NCI-H2107 treated with DMSO at 0.1 percent for 48 hours (cell line): Measurements from ENCODE around the gene S100A13.

Source experiments
- DNase-seq: peaks from one replicate; lab custom pipeline; 2025; ENCODE audit not compliant: unreplicated experiment; lab: John Stamatoyannopoulos, UW

Gene S100A13

DNA sequence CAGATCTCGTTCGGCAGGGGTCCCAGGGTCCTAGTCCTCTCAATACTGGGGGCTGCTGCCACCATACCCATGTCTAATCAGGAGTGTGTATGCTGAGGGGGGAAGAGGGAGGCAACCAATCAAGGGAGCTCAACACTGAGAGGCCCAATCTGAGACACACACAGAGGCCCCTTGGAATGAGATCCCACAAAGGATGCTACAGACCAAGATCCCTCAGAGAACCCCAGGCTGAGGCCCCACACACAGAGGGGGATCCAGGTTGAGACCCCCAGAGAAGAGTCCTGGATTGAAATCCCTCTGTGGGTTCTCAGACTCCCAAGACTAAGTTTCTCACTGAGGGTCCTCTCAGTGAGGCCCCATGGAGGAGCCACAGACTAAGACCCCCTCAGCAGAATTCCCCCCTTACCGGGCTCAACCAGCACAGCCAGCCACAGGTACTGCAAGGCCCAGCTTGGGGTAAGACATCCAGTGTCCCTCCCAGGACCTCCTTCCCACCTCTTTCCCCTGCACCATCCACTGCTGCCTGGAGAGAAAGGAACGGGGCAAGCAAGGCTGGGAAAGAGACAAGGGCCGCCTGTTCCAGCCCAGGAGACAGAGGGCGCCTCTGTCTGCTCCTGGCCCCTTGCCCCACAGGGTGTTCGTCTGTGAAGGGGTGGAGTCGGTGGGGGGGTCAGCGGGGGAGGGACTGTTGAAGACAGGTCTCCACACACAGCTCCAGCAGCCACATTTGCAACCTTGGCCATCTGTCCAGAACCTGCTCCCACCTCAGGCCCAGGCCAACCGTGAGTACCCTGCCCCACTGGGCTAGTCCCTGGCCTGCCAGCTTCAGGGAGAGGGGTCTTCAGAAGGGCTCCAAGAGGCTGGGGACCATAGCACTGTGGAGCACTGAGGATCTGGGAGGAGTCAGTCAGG lies 666 bp upstream of the S100A13 start, which contains the start of gene S100A1:
TSS of gene S100A1 (plus strand) at position 720 of the 912 bp plus-strand sequence. CDS start 2,088 bp downstream, outside the sequence.
- DNase-seq = no peak

DNA sequence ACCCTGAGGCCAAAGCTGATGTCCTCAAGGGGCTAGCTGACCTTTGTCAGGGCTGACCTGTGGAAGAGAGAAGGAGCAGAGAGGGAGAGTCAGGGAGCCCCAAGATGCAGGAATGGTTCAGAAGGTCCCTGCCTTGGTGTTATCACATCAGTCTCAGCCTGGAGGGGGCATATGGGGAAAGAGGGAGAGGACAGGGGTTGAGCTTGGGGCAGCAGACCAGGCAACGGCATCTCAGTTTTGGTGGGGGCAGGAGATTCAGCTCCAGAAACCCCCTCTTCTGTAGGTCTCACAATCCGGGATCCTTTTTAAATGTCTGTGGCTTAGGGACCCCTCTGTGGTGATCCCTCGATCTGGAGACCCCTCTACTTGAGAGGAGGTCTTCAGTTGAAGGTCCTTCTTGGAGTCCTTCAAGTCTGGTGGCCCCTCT lies 815 bp downstream of the S100A13 start:
- DNase-seq = no peak

DNA sequence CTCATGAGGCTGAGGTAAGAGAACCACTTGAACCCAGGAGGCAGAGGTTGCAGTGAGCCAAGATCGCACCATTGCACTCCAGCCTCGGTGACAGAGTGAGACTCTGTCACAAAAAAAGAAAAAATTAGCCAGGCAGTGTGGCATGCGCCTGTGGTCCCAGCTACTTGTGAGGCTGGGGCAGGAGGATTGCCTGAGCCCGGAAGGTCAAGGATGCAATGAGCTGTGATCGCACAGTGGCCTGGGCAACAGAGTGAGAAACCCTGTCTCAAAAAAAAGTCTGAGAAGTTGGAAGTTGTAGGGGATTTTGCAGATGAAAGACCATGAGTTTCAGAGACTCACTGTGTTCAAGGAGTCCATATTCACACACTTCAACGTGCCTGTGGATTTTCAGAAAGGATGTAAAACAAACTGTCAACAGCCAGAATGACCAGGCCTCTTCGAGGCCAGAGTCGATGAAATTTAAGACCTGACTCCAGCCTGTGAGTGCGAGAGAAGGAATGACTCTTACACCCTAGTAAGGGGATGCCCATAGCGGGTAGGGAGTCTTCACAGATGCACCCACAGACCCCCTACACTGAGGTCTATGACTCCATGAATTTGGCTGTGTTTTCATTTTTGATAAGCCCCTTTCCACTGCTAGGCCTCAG lies 2.2 kb downstream of the S100A13 start:
- no peak for DNase-seq

DNA sequence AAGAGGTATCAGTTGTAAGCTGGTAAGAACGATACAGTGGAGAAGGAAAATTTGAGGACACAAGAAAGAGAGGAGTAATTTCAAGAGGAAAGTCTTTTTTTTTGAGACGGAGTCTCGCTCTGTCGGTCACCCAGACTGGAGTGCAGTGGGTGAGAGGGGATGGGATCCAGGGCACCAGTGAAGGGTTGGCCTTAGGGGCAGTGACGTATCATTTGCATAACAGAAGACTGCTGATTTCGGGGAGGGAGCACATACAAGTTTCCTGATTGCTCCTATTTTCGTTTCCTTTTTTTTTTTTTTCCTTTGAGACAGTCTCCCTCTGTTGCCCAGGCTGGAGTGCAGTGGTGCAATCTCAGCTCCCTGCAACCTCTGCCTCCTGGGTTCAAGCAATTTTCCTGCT lies 4.2 kb downstream of the S100A13 start:
- DNase-seq = no peak

DNA sequence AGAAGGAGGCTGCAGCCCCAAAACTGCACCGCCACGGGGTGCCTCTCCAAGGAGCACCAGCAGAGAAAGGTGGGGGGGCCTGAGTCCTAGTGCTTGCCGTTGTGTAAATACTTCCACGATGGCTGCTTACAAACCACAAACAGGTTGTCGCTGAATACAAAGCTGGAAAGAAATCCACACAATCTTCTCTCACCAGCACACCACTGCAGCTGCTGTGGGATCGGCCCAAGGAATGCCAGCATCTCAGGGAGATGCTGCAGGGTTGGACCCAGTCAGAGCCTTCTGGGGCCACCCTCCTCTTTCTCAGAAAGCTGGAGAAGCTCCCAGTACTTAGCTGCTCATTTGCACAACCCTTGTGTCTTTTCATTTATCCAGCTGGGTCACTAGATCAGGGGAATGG lies 8.1 kb downstream of the S100A13 start:
- DNase-seq = peak; percentile 30

DNA sequence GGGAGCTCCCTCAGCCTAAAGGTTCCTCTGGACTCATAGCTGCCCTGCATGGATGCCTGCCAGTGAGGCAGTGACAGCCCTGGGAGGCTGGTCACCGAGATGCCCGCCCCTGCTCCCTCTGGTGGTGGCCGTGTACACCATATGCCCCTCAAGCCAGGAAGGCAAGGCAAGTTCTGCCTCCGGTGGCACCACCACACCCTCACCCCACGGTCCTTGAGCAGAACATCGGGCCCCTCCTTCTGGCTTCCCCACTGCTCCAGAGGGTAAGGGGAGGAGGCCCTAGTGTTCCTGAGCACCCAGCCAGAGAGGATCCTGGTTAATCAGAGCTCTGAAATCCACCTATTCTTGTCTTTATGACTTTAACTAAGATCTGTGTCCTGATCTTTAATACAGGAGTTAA lies 9.6 kb downstream of the S100A13 start:
- no peak for DNase-seq

DNA sequence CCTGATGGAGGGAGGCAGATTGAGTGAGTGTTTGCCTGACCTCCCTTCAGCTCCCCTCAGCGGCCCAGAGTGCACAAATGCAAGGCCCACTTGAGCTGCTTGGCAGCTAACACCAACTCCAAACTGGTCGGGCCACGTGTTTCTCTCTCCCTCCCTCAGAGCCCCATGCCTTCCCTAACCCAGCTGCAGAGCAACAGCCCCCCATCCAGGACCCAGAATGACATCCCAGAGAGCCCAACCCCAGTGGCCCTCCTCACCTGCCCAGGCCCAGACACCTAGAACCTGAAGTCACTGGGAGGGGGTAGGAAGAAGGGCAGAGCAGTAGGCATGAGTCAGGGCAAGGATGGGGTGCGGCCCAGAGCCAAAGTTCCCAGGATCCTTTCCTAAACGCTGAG lies 10.4 kb downstream of the S100A13 start:
- no peak for DNase-seq

DNA sequence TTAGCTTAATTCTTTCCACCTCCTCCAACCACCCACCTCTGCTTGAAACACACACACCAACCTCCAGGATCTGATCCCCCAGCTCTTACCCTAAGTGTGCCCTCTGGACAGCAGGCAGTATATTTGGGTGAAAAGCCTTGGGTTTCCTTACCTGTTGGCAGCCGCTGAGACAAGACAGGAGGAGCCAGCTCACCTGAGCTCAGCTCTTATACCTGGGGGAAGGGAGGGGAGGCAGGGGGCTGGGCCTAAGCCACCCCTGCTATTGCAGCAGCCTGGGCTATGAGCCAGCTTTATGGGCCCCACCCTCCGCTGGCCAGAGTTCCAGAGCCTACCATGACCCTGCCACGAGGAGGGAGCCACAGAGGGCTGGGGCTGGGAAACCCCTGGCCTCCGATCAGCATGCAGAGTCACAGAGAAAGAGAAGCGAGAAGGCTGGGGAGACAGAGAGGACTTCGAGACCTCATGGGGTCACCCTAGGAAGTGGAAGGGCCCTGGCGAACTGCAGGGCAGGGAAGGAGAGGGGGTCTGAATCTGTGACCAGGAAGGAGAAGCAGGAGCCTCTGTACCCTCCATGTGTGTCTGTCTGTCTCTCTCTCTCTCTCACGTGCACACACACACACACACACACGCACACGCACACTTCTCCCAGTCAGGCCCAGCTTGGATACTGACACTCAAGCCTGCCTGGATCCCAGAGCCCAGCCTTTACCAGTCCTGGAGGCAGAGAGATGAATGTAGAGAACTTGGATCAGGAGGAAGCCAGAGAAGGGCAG lies 11.0 kb downstream of the S100A13 start, which contains the start of gene S100A14:
TSS of gene S100A14 (minus strand) at position 182 of the 773 bp plus-strand sequence. CDS start 467 bp downstream, outside the sequence.
- no peak for DNase-seq

DNA sequence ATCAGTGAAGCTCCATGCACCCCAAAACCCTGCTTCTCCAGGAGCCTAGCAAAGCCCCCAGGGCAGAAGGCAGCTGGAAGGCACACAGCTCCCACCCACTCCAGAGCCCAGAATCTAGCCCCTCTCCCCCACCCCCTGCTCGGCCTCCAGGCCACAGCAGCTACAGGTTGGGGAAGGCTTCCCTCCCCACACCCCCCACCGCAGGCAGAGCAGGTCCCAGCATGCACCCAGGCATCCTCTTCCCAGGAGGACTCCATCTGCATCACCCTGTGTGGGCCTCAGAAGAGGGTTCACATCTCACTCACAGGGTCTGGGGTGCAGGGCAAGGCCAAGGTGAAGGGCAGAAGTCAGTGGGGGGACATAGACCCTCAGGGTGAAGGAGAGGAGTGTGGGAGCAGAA lies 11.9 kb downstream of the S100A13 start:
- no peak for DNase-seq

DNA sequence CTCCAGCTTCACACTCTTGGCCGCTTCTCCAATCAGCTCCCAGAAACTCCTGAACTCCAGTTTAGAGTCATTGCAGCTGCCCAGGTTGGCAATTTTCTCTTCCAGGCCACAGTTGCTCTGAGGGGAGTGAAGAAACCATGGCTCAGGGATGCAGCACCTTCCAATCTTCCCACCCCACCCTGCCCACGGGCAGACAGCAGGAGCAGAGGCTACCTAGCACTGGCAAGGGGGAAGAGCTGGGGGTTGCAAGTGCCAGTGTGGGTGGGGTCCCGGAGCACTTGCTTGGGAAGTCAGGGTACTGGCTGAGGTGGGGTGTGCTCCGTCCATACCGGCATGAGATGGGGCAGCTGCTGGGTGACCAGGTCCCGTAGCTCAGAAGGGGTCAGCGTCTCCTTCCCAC lies 12.4 kb downstream of the S100A13 start:
- DNase-seq = no peak

DNA sequence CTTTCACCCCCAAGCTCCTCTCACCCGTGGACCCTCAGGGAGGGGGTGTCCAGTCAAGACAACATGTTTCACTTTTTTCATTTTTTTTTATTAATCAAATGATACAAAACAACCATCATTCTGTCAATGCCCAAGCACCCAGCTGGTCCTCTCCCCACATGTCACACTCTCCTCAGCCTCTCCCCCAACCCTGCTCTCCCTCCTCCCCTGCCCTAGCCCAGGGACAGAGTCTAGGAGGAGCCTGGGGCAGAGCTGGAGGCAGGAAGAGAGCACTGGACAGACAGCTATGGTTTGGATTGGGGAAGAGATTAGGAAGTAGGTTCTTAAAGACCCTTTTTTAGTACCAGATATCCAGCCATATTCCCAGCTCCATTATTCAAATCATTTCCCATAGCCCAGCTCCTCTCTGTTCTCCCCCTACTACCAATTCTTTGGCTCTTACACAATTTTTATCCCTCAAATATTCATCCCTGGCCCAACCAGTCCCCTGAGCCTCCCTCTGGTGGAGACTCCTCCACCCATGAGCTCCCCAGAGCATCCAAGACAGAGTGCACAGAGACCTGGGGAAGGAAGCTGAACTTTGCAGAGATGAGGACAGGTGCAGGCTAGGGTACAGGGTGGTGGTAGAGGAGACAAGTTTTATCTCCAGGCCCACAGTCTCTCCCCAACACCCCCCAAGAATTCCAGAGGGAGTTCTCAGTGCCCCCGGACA lies 13.0 kb downstream of the S100A13 start:
- no peak for DNase-seq

DNA sequence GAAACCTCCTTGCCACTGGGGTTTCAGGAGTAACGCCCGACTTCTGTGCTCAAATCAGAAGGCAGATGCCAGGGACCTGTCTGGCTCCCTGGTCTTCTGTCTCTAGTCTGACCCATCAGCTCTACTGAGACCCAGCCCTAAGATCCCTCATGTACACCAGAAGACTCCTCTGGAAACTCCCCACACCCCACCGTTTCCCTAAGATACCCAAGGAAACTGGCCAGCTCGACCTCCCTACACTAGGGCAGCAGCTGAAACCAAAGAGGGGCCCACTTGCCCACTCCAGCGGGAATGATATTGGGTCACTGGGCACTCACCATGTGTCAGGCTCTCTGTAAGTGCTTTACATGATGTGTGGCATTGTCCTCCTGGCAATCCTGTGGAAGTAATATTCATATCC lies 13.9 kb downstream of the S100A13 start:
- DNase-seq = no peak

DNA sequence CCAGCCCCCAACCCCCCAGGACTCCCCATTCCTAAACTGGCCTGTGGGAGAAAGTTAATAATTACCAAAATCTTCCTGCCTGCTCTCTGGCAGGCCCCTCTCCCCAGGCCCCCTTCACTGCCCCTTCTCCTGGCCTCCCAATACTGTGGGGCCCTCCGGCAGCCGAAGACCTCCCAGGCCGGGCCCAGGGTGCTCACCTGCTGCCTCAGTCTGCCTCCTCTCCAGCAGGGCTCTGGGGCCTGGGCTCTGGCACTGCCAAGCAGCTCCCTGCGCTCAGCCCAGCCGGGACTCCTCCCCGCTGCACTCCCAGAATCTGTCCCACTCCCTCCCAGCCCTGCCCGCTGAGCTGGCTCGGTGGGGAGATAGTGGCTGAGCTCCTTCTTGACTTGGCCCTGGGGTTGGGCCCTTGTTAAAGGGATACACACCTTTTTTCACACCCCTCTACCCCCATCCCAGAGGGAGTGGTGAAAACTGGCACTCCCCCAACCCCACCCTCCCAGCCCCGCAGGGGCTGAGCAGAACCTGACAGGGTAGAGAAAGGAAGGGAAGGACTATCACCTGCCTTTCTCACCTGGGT lies 14.5 kb downstream of the S100A13 start, which contains the start of gene S100A16:
TSS of gene S100A16 (minus strand) at position 383 of the 577 bp plus-strand sequence. CDS start 4,986 bp downstream, outside the sequence.
- DNase-seq = no peak

DNA sequence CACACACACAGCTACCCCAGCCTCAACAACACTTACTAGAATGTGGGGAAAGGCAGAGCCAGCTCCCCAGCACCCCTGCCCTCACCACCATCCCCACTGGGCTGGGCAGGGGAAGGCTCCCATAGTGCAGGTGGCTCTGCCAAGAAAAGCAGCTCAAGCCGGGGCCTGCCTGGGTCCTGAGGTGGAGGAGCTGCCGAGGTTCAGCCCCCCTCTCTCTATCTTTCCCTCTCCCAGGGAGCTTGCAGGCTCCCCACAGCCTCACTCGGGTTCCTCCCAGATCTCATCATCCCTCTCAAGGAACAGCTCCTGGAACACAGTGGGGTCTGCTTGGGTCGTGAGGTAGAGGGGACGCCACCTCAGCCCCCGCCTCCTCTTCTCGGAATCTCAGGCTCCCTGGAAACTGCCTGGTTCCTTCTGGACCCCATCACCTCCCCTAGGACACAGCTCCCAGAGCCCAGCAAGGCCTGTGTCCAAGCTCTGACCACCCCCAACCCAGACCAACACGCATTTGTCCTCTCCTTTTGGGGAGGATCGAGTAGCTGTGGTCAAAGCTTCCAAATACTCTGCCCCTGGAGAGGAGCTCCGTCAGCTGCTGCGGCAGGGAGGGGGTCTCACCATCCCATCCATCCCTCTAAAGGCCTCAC lies 15.1 kb downstream of the S100A13 start:
- no peak for DNase-seq

DNA sequence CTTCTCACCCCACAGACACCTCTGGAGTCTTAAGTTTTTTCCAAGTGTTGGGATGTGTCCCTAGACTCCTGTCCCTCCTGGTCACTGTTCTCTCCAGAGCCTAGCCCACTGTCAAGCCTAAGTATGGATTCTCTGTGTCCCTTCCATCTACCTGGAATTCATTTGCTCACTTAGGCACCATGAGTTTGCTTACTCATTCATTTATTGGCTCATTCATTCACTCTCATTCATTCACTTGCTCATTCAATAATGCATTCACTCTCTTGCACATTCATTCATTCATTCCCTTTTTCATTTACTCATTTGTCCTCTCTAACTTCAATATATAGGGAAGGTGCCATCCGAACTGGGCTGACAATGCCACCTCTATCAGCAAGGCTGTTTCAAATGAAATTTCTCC lies 15.9 kb downstream of the S100A13 start:
- no peak for DNase-seq

DNA sequence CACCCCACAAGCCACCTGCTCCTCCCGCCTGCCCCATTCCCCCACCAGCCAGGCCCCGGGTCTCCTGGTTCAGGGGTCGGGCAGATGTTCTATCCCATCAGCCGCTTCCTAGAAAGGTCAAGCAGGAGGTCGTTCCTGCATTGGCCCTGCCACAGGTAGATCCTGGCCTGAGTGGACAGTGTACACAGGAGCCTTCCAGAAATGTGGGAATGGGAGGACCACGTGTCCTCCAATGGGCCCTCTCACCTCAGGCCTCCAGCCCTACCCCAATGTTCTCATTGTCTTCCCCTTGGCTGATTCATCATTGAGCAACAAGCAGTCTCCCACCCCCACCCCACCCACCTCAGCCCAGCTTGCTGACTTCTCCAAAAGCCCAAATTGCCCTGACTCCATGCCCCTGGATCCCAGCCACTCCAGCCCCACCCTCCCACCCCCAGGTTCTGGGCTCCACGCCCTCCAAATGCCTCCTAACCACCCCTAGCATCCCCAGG lies 16.4 kb downstream of the S100A13 start:
- DNase-seq = no peak

DNA sequence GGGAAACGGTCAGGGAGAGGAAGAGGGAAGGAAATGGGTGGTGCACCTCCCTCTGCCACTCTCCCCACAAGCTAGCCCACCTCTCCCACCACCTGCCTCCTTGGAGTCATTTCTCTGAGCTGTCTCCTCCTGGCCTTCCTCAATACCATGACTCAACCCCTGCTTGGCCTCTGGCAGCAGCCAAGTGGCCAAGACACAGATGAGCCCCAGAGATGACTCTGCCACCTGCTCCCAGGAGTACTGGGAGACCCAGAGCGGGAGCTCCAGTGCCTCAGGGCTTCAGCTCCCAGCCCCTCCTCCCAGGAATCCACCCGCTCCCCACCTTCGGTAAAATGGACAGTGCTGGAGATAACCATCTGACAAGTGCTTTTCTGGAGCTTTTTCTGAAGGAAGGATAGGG lies 17.0 kb downstream of the S100A13 start:
- no peak for DNase-seq

DNA sequence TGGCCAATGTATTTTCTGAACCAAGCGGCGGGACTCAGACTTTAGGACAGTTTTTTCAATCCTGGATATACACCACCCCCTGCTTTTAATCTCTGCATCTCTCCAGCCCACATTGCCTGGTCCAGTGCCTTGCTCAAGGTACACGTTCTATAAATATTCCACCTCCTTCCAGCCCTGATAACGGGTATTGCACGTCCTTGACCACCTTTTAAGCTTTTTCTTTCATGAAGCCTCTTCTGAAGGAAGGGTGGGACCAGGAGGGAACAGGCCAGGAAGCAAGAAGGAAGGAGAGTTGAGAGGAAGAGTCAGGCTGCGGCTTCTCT lies 17.8 kb downstream of the S100A13 start:
- DNase-seq = no peak

DNA sequence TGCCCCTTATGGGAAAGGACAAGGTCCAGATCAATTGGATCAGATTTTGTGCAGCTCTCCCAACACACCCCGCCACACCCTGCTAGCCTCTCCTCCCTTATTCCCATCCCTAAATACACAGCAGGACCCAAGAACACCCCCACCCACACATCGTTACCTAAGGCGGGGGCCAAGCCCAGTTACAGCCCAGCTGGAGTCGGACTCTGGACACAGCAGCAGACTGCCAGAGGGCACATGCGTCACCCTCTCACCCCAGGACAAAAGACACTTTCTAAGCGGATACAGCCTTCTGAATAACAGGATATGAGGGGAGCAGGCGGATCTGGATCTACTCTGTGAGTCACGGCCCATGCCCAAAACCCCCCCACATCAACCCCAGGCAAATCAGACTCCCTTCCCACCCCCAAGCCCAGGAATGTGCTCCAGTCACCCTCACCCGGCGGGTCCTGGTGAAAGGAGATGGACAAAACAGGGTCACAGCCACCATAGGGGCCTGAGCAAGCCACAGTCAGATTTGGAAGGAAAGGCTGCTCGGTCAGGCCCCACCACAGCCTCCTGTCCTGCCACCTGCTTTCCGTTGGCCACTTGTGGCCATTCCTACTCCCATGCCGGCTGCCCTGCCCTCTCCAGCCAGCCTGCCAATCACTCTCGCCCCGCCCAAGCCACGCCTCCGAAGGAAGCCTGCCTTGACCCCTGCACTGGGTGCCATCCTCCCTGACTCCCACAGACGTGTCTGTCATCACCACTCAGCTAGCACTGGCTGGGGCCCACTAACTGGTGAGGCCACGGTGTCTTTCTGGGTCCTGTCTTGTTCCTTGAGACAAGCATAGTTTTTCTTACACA lies 18.3 kb downstream of the S100A13 start:
- no peak for DNase-seq
